Posterior cingulate gyrus (tissue), 11 donors: Measurements from ENCODE around the gene ATP8B2.
"Not testable (repeated sequence)": the region's sequence is repeated elsewhere in the genome, so short reads cannot be mapped to it uniquely, and the experiment has no call there.

Experiments used
- DNase-seq, 10 donors: peaks; one replicate each; pipeline versions ENCODE4 v3.0.0 to v3.0.0-alpha.2; 2020 to 2021; ENCODE audit warnings: mixed read lengths in 3 of 10
- intact Hi-C: fragments of 100-400 bp; cut with DNase I; formaldehyde crosslinking; loops from one replicate; pipeline ENCODE4 v1.15.1; 2023

ATP8B2 gene

GRCh38 chr1:154324669-154325582 is at the start of gene ATP8B2:
TSS of gene ATP8B2 (plus strand) at chr1:154325525. CDS start at chr1:154328142, 2,617 bp downstream.
- intact Hi-C loops = loop anchor here (10.0 kb wide), 1 partner anchor 80 kb away; the partner anchor contains the start of gene IL6R
- peak; percentile 65 to 96 (median 82) for DNase-seq

- DNase-seq = no peak
- intact Hi-C loops = no loop called here
These were observed 48.5 kb upstream of the ATP8B2 start for GRCh38 chr1:154276797-154277196.

- DNase-seq = peak in 1 of 10 donors; percentile 42
- intact Hi-C loops = not testable (repeated sequence)
These were observed 37.7 kb upstream of the ATP8B2 start for GRCh38 chr1:154287591-154287990.

GRCh38 chr1:154288661-154289060 is 36.7 kb upstream of the ATP8B2 start:
- DNase-seq = no peak
- intact Hi-C loops = no loop called here

- DNase-seq = no peak
- intact Hi-C loops = no loop called here
These were observed 34.4 kb upstream of the ATP8B2 start for GRCh38 chr1:154290921-154291320.

GRCh38 chr1:154295408-154296235 is 29.7 kb upstream of the ATP8B2 start:
- intact Hi-C loops = no loop called here
- DNase-seq = no peak

GRCh38 chr1:154301582-154301981 is 23.7 kb upstream of the ATP8B2 start:
- intact Hi-C loops = no loop called here
- DNase-seq = no peak

- intact Hi-C loops = no loop called here
- DNase-seq = no peak
These were observed 20.5 kb upstream of the ATP8B2 start for GRCh38 chr1:154304664-154305337.

- intact Hi-C loops = no loop called here
- DNase-seq = no peak
These were observed 19.2 kb upstream of the ATP8B2 start for GRCh38 chr1:154306151-154306550.

GRCh38 chr1:154307670-154308270 is 17.6 kb upstream of the ATP8B2 start:
- DNase-seq, intact Hi-C loops: not testable (repeated sequence)

GRCh38 chr1:154309136-154309535 is 16.2 kb upstream of the ATP8B2 start:
- intact Hi-C loops, DNase-seq: not testable (repeated sequence)

- DNase-seq, intact Hi-C loops: not testable (repeated sequence)
These were observed 12.9 kb upstream of the ATP8B2 start for GRCh38 chr1:154312229-154313065.

GRCh38 chr1:154313066-154313356 is 12.3 kb upstream of the ATP8B2 start:
- no peak for DNase-seq
- intact Hi-C loops = no loop called here

GRCh38 chr1:154314226-154314625 is 11.1 kb upstream of the ATP8B2 start:
- DNase-seq, intact Hi-C loops: not testable (repeated sequence)

- no peak for DNase-seq
- intact Hi-C loops = no loop called here
These were observed 8.6 kb upstream of the ATP8B2 start for GRCh38 chr1:154316704-154317103.

GRCh38 chr1:154318386-154318785 is 6.9 kb upstream of the ATP8B2 start:
- no peak for DNase-seq
- intact Hi-C loops = no loop called here

GRCh38 chr1:154320882-154321608 is 4.3 kb upstream of the ATP8B2 start, which contains the start of gene AQP10:
TSS of gene AQP10 (plus strand) at chr1:154321093. CDS start at chr1:154321156, 63 bp downstream.
- intact Hi-C loops = loop anchor here (10.0 kb wide), 1 partner anchor 84 kb away; the partner anchor contains the start of gene IL6R

GRCh38 chr1:154321609-154321934 is 3.8 kb upstream of the ATP8B2 start:
- not testable (repeated sequence) for DNase-seq
- intact Hi-C loops = loop anchor here (10.0 kb wide), 1 partner anchor 83 kb away; the partner anchor contains the start of gene IL6R

More at GRCh38 chr1:154320882-154321608, 4.3 kb upstream of the ATP8B2 start, which contains the start of gene AQP10:
- DNase-seq = peak in 1 of 10 donors; percentile 15
